HepG2 (cell line): Measurements from ENCODE around the gene BTBD6. TPM values are rescaled to one million over a fixed set of nuclear protein-coding genes. Genes with fewer than 3 reads are reported as not detected.

Experiments
- ATAC-seq: fragments of 200-7000 bp; cut with Tn5 transposase; 3 replicates; pipeline ENCODE4 v1.9.1; 2020; ENCODE audit warnings: mild to moderate bottlenecking, moderate library complexity
- BruUV-seq: library from RNA; stranded (reverse); fragments of 400-500 nt; replicated peaks from 2 replicates; lab custom pipeline; 2021; lab: Mats Ljungman, UMichigan
- CTCF ChIA-PET: fragments of 300-600 bp; formaldehyde crosslinking; extraction: SDS; loops from one replicate; lab custom pipeline; 2021; ENCODE audit warnings: low total read pairs, inconsistent platforms, low intra/inter-chr PET ratio; lab: Yijun Ruan, JAX
- POLR2A ChIA-PET: fragments of 350-600 bp; sonication (Branson Sonifier 250); formaldehyde crosslinking; loops from one replicate; lab custom pipeline; 2020; ENCODE audit warnings: antibody characterized with exemption, inconsistent platforms; lab: Yijun Ruan, JAX
- DNase-seq: peaks from one replicate; pipeline ENCODE4 v3.0.0-alpha.2; 2015; ENCODE audit warnings: low spot score
- FAIRE-seq: peaks from 3 replicates; lab custom pipeline; 2011; peaks lifted over from hg19 to GRCh38; lab: Jason Lieb, UNC
- H2AFZ ChIP-seq: one replicate; pipeline ENCODE4 v1.6.1; 2011; ENCODE audit warnings: low read length, inconsistent platforms
- H3K27ac ChIP-seq: fragments of 300-600 bp; 3 replicates; pipeline ENCODE4 v1.8.0; 2011; ENCODE audit warnings: mixed run types, mild to moderate bottlenecking, mixed read lengths, low read length, inconsistent platforms; ENCODE audit not compliant: insufficient read depth; ENCODE audit errors: extremely low read length
- H3K27me3 ChIP-seq, 2 experiments: fragments of 200-600 bp in 1 of 2; 2 replicates in 1 of 2; 3 replicates in 1 of 2; pipeline versions ENCODE4 v1.6.0 to v1.8.0; 2011; ENCODE audit warnings: low read length in 2 of 2, mild to moderate bottlenecking in 2 of 2, moderate library complexity in 2 of 2, inconsistent platforms in 1 of 2; ENCODE audit not compliant: insufficient read depth in 2 of 2, control insufficient read depth in 1 of 2
- H3K36me3 ChIP-seq, 2 experiments: fragments of 200-600 bp in 1 of 2; replicated peaks in 1 of 2; 2 replicates in 1 of 2; 3 replicates in 1 of 2; pipeline versions ENCODE4 v1.5.1 to v1.8.0; 2011; ENCODE audit warnings: low read length in 2 of 2, inconsistent platforms in 1 of 2; ENCODE audit not compliant: insufficient read depth in 2 of 2, control insufficient read depth in 1 of 2
- H3K4me1 ChIP-seq: 2 replicates; pipeline ENCODE4 v1.5.1; 2012; ENCODE audit warnings: low read length, inconsistent platforms; ENCODE audit not compliant: insufficient read depth
- H3K4me2 ChIP-seq: 2 replicates; pipeline ENCODE4 v1.6.0; 2011; ENCODE audit warnings: low read depth, low read length, inconsistent platforms
- H3K4me3 ChIP-seq, 3 experiments: fragments of 200-600 bp in 1 of 3; sonication (generic), shearing (Covaris generic) in 1 of 3; replicated peaks in 1 of 3; 2 replicates each; pipeline ENCODE4 v1.5.1; 2011 to 2016; ENCODE audit warnings: low read length in 3 of 3, inconsistent platforms in 2 of 3, low read depth in 2 of 3, mild to moderate bottlenecking in 2 of 3, control low read depth in 1 of 3, mixed read lengths in 1 of 3; ENCODE audit not compliant: insufficient read depth in 1 of 3
- H3K79me2 ChIP-seq: one replicate; pipeline ENCODE4 v1.6.1; 2011; ENCODE audit warnings: low read length, inconsistent platforms; ENCODE audit not compliant: insufficient read depth
- H3K9ac ChIP-seq: 2 replicates; pipeline ENCODE4 v1.6.0; 2011; ENCODE audit warnings: mild to moderate bottlenecking, low read depth, low read length, inconsistent platforms; ENCODE audit not compliant: insufficient read depth
- H3K9me3 ChIP-seq: 2 replicates; pipeline ENCODE4 v1.5.1; 2012; ENCODE audit warnings: mild to moderate bottlenecking, low read length
- H4K20me1 ChIP-seq: 2 replicates; pipeline ENCODE4 v1.6.0; 2011; ENCODE audit warnings: inconsistent platforms, mild to moderate bottlenecking, low read length, moderate library complexity; ENCODE audit not compliant: insufficient read depth
- ARHGAP35 ChIP-seq: sonication (generic); formaldehyde crosslinking; IDR thresholded peaks from 2 replicates; pipeline ENCODE4 v1.9.0; 2022; ENCODE audit warnings: mild to moderate bottlenecking, inconsistent platforms, moderate library complexity, missing genetic modification reagents, borderline replicate concordance
- ATF2 ChIP-seq: sonication (generic); formaldehyde crosslinking; IDR thresholded peaks from 2 replicates; pipeline ENCODE4 v1.4.0; 2020; ENCODE audit warnings: missing genetic modification reagents
- CHCHD3 ChIP-seq: sonication (generic); formaldehyde crosslinking; IDR thresholded peaks from 2 replicates; pipeline ENCODE4 v1.8.0; 2022; ENCODE audit warnings: mild to moderate bottlenecking, missing genetic modification reagents, moderate library complexity
- DMTF1 ChIP-seq: sonication (generic); formaldehyde crosslinking; IDR thresholded peaks from 2 replicates; pipeline ENCODE4 v1.4.0; 2020; ENCODE audit warnings: mild to moderate bottlenecking, missing genetic modification reagents
- KLF11 ChIP-seq: IDR thresholded peaks from 2 replicates; pipeline ENCODE4 v1.6.1; 2016; ENCODE audit warnings: missing compliant biosample characterization
- LCORL ChIP-seq, 2 experiments: fragments of 450-650 bp in 1 of 2; sonication (generic) in 1 of 2; formaldehyde crosslinking in 1 of 2; IDR thresholded peaks; 2 replicates each; pipeline versions ENCODE4 v1.5.0 to v1.6.1; 2017 to 2020; ENCODE audit warnings: antibody characterized with exemption in 1 of 2, missing genetic modification reagents in 1 of 2
- MAFG ChIP-seq: sonication (generic); formaldehyde crosslinking; IDR thresholded peaks from 2 replicates; pipeline ENCODE4 v1.5.1; 2020; ENCODE audit warnings: mild to moderate bottlenecking, missing genetic modification reagents
- MLX ChIP-seq: IDR thresholded peaks from 2 replicates; pipeline ENCODE4 v1.6.1; 2016
- NPAS2 ChIP-seq: sonication (generic); formaldehyde crosslinking; IDR thresholded peaks from 2 replicates; pipeline ENCODE4 v1.8.0; 2022; ENCODE audit warnings: mild to moderate bottlenecking, missing genetic modification reagents, borderline replicate concordance
- RAD21 ChIP-seq: fragments of 450-650 bp; formaldehyde crosslinking; IDR thresholded peaks from 2 replicates; pipeline ENCODE4 v1.5.0; 2020; ENCODE audit warnings: mild to moderate bottlenecking
- SYNCRIP ChIP-seq: fragments of 200-400 bp; formaldehyde crosslinking; IDR thresholded peaks from 2 replicates; pipeline ENCODE4 v1.6.1; 2018; ENCODE audit warnings: mild to moderate bottlenecking, low read depth, low read length; ENCODE audit not compliant: insufficient read depth
- ZBTB34 ChIP-seq: sonication (generic); formaldehyde crosslinking; IDR thresholded peaks from 2 replicates; pipeline ENCODE4 v1.8.0; 2022; ENCODE audit warnings: mild to moderate bottlenecking, missing genetic modification reagents
- ZKSCAN5 ChIP-seq: sonication (generic); formaldehyde crosslinking; IDR thresholded peaks from 2 replicates; pipeline ENCODE4 v1.5.1; 2020; ENCODE audit warnings: mild to moderate bottlenecking, missing genetic modification reagents
- ZNF280D ChIP-seq: sonication (generic); formaldehyde crosslinking; IDR thresholded peaks from 2 replicates; pipeline ENCODE4 v1.5.1; 2020; ENCODE audit warnings: mild to moderate bottlenecking, missing genetic modification reagents
- ZNF3 ChIP-seq: IDR thresholded peaks from 2 replicates; pipeline ENCODE4 v1.7.0; 2017; ENCODE audit warnings: inconsistent platforms
- ZNF496 ChIP-seq: sonication (generic); formaldehyde crosslinking; IDR thresholded peaks from 2 replicates; pipeline ENCODE4 v1.8.1; 2023; ENCODE audit warnings: mild to moderate bottlenecking, moderate library complexity, missing genetic modification reagents; ENCODE audit not compliant: insufficient replicate concordance
- ZNF619 ChIP-seq: sonication (generic); formaldehyde crosslinking; IDR thresholded peaks from 2 replicates; pipeline ENCODE4 v1.4.0; 2020; ENCODE audit warnings: mild to moderate bottlenecking, missing genetic modification reagents
- whole genome bisulfite sequencing: methylation state at CpG from one replicate; pipeline ENCODE4 v1.1.6; 2017; ENCODE audit warnings: low lambda C conversion rate; 5-methylcytosine and 5-hydroxymethylcytosine counted together
- in situ Hi-C: cut with HindIII; loops from 2 replicates; pipeline ENCODE4 v1.10.0; 2017; ENCODE audit warnings: low pct_unique_long_range_greater_than_20kb; ENCODE audit not compliant: extremely low pct_ligation_motif_present
- intact Hi-C: fragments of 100-400 bp; cut with micrococcal nuclease; formaldehyde crosslinking; loops from one replicate; pipeline ENCODE4 v1.10.0; 2022; ENCODE audit not compliant: unreplicated experiment
- polyA plus RNA-seq, 8 experiments: library from polyadenylated mRNA; depleted of rRNA in 3 of 8; stranded (reverse) in 7 of 8; unstranded in 1 of 8; fragments of >200 nt; fragmentation: Illumina TruSeq in 4 of 8; extraction: Trizol in 4 of 8; gene quantifications; 2 replicates each; pipeline versions ENCODE4 v1.2.1 to v1.2.3, GENCODE V29; 2011 to 2016; ENCODE audit warnings: low read depth in 4 of 8, missing spikeins in 1 of 8, mixed read lengths in 1 of 8; ENCODE audit not compliant: insufficient read depth in 1 of 8
- total RNA-seq, 5 experiments: library from RNA; depleted of rRNA; stranded (reverse); fragments of >200 nt; fragmentation: Illumina TruSeq; extraction: Trizol; gene quantifications; 2 replicates each; pipeline ENCODE4 v1.2.3, GENCODE V29; 2016; ENCODE audit warnings: low read depth in 1 of 5

BTBD6 gene
- total and polyA plus RNA-seq, 2 of the 13 experiments (the other 11 are each of a cell fraction or from before 2014, with no cell fraction given) = not detected

- Histone ChIP-seq H3K27me3 (no peaks in the 10 kb centered on the region; a peak in 1 of 5 replicates), H3K9me3 (no peaks in the 10 kb centered on the region), H3K4me2 (no peak overlapping the region), H3K36me3 (peaks cover 3 to 10% of the 10 kb centered on the region in 2 experiments; a peak in 4 of 5 replicates), H3K4me3 (no peak overlapping the region), H3K4me1 (no peaks in the 10 kb centered on the region), H2AFZ (no peak overlapping the region), H3K79me2 (no peaks in the 10 kb centered on the region), H4K20me1 (no peaks in the 10 kb centered on the region), H3K9ac (no peak overlapping the region), H3K27ac (no peak overlapping the region)
- DNase-seq = no peak
- ATAC-seq = no peak
- CTCF ChIA-PET = no interaction called here
- intact Hi-C loops = no loop called here
- POLR2A ChIA-PET = no interaction called here
- no TSS peak for BruUV-seq
- WGBS = 97% methylated on average over 15 of the region's 15 CpGs
- no peak for FAIRE-seq
- in situ Hi-C loops = no loop called here
- TF ChIP-seq ARHGAP35 (CRISPR knock-in tag) (no peak), ZNF280D (no peak), ZBTB34 (CRISPR knock-in tag) (no peak), MLX (CRISPR knock-in tag) (no peak), NPAS2 (no peak), KLF11 (no peak), CHCHD3 (CRISPR knock-in tag) (no peak), ZNF3 (no peak), ATF2 (CRISPR knock-in tag) (no peak), ZNF619 (CRISPR knock-in tag) (no peak), ZNF496 (CRISPR knock-in tag) (no peak), DMTF1 (CRISPR knock-in tag) (no peak), ZKSCAN5 (CRISPR knock-in tag) (no peak), SYNCRIP (no peak), RAD21 (CRISPR knock-in tag) (no peak), LCORL (IDR thresholded peaks at IDR 0.05) (no peak), LCORL (CRISPR knock-in tag; IDR thresholded peaks at IDR 0.05) (no peak), MAFG (CRISPR knock-in tag) (no peak)
These were observed 9.1 kb downstream of the BTBD6 start for GRCh38 chr14:105257464-105257863.
